ENCODE measurements around the gene KYAT1. TPM values are rescaled to one million over a fixed set of nuclear protein-coding genes. Genes with fewer than 3 reads are reported as not detected.

The KYAT1 gene
- polyA plus RNA-seq, 2 of the 4 experiments (the other 2 are of a cell fraction): 8.4 to 10.0 TPM

- no peak for DNase-seq (ENCODE audit: low read depth in 1 of 2, low spot score in 1 of 2)
- H3K4me3 ChIP-seq: no peak overlapping the region
- CTCF ChIA-PET: interaction anchor here (0.9 to 14.3 kb wide), 16 partner anchors 10 to 196 kb away, joined by 3 to 244 read pairs (median 30); partner anchors contain the start of genes ENDOG and KYAT1
- TF ChIP-seq PHF8 (IDR thresholded peaks at IDR 0.05; ENCODE audit: borderline replicate concordance, low read depth) (no peak), CBX2 (IDR thresholded peaks at IDR 0.05; ENCODE audit: borderline replicate concordance, low read depth) (no peak), CHD2 (IDR thresholded peaks at IDR 0.05; ENCODE audit: low read length, partially characterized antibody) (no peak), TP53 (CRISPR knock-in tag; IDR thresholded peaks at IDR 0.05) (no peak), HOXA7 (CRISPR knock-in tag; IDR thresholded peaks at IDR 0.05) (no peak), CEBPB (IDR thresholded peaks at IDR 0.05) (no peak), POLR2A (IDR thresholded peaks at IDR 0.05; ENCODE audit: low read length) (no peak), MAZ (IDR thresholded peaks at IDR 0.05; ENCODE audit: borderline replicate concordance, low read depth, low read length) (no peak), REST (IDR thresholded peaks at IDR 0.05) (no peak), HOXB13 (CRISPR knock-in tag; IDR thresholded peaks at IDR 0.05; ENCODE audit: low read depth) (no peak), JUN (IDR thresholded peaks at IDR 0.05) (no peak)
- H3K27ac ChIP-seq: no peak overlapping the region
- peaks cover 4% of the 10 kb centered on the region for H3K4me1 ChIP-seq
- no peak for FAIRE-seq
- H3K4me2 ChIP-seq: no peak overlapping the region
- H3K9me3 ChIP-seq: no peaks in the 10 kb centered on the region
- no peak for ATAC-seq
- POLR2A ChIA-PET: no interaction called here
- 77% methylated on average over 4 of the region's 4 CpGs for WGBS (ENCODE audit: missing lambda C conversion rate)
Observed at GRCh38 chr9:128929560-128929959, 47.8 kb upstream of the KYAT1 start.

DNA sequence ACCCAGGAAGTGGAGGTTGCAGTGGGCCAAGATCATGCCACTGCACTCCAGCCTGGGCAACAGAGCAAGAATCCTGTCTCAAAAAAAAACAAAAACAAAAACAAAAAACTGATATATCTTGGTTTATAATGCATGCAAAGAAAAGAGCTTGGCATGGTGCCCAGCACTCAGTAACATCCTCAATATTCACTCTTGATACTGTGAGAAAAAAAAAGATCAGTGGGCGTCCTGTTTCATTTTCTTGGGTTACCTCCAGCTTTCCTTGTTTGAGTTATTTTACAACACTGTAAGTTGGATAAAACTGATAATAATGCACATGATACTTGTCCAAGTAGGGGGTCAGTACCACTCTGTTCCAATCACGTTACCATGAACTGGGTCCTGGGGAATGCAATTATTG is 46.9 kb upstream of the KYAT1 start:
- DNase-seq (ENCODE audit: low read depth in 1 of 2, low spot score in 1 of 2) (no peak), ATAC-seq (no peak), FAIRE-seq (no peak)
- Histone ChIP-seq H3K27ac (no peak overlapping the region), H3K4me3 (no peak overlapping the region), H3K4me1 (peaks cover 4% of the 10 kb centered on the region), H3K9me3 (no peaks in the 10 kb centered on the region), H3K4me2 (no peak overlapping the region)
- TF ChIP-seq RARB (CRISPR knock-in tag; IDR thresholded peaks at IDR 0.05) (no peak), SMC3 (IDR thresholded peaks at IDR 0.05) (no peak), JUNB (IDR thresholded peaks at IDR 0.05) (no peak), POLR2A (IDR thresholded peaks at IDR 0.05; ENCODE audit: low read length) (no peak), POLR2AphosphoS2 (conservative IDR thresholded peaks at IDR 0.05; ENCODE audit: low read length) (no peak), MAFK (IDR thresholded peaks at IDR 0.05; ENCODE audit: partially characterized antibody) (no peak), HOXA7 (CRISPR knock-in tag; IDR thresholded peaks at IDR 0.05) (no peak), SREBF2 (IDR thresholded peaks at IDR 0.05) (no peak), RAD21 (conservative IDR thresholded peaks at IDR 0.05 in 1 of 2, IDR thresholded peaks at IDR 0.05 in 1 of 2) (no peak), PHF8 (IDR thresholded peaks at IDR 0.05; ENCODE audit: borderline replicate concordance, low read depth) (no peak)
- TF ChIP-seq, protein P1, sequence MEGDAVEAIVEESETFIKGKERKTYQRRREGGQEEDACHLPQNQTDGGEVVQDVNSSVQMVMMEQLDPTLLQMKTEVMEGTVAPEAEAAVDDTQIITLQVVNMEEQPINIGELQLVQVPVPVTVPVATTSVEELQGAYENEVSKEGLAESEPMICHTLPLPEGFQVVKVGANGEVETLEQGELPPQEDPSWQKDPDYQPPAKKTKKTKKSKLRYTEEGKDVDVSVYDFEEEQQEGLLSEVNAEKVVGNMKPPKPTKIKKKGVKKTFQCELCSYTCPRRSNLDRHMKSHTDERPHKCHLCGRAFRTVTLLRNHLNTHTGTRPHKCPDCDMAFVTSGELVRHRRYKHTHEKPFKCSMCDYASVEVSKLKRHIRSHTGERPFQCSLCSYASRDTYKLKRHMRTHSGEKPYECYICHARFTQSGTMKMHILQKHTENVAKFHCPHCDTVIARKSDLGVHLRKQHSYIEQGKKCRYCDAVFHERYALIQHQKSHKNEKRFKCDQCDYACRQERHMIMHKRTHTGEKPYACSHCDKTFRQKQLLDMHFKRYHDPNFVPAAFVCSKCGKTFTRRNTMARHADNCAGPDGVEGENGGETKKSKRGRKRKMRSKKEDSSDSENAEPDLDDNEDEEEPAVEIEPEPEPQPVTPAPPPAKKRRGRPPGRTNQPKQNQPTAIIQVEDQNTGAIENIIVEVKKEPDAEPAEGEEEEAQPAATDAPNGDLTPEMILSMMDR (IDR thresholded peaks at IDR 0.05): no peak
- TF ChIP-seq, protein P2, sequence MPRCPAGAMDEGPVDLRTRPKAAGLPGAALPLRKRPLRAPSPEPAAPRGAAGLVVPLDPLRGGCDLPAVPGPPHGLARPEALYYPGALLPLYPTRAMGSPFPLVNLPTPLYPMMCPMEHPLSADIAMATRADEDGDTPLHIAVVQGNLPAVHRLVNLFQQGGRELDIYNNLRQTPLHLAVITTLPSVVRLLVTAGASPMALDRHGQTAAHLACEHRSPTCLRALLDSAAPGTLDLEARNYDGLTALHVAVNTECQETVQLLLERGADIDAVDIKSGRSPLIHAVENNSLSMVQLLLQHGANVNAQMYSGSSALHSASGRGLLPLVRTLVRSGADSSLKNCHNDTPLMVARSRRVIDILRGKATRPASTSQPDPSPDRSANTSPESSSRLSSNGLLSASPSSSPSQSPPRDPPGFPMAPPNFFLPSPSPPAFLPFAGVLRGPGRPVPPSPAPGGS (IDR thresholded peaks at IDR 0.05): no peak
- TF ChIP-seq, protein P3, sequence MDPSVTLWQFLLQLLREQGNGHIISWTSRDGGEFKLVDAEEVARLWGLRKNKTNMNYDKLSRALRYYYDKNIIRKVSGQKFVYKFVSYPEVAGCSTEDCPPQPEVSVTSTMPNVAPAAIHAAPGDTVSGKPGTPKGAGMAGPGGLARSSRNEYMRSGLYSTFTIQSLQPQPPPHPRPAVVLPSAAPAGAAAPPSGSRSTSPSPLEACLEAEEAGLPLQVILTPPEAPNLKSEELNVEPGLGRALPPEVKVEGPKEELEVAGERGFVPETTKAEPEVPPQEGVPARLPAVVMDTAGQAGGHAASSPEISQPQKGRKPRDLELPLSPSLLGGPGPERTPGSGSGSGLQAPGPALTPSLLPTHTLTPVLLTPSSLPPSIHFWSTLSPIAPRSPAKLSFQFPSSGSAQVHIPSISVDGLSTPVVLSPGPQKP (IDR thresholded peaks at IDR 0.05; ENCODE audit: low read depth, low read length): no peak
- TF ChIP-seq, protein P4, sequence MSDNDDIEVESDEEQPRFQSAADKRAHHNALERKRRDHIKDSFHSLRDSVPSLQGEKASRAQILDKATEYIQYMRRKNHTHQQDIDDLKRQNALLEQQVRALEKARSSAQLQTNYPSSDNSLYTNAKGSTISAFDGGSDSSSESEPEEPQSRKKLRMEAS (IDR thresholded peaks at IDR 0.05): no peak
- WGBS (ENCODE audit: missing lambda C conversion rate): 80% methylated on average over 2 of the region's 2 CpGs
- ChIA-PET CTCF (interaction anchor here (0.6 to 14.3 kb wide), 63 partner anchors 8 to 1701 kb away, joined by 3 to 244 read pairs (median 5); partner anchors contain the start of genes DOLK, ENDOG, KYAT1 and NUP188), POLR2A (no interaction called here)
